GM18519 (cell line): ENCODE results near the gene PBOV1.

Source experiments
- ATAC-seq: cut with Tn5 transposase; IDR thresholded peaks from one replicate; pipeline ENCODE4 v1.9.1; 2021; ENCODE audit warnings: mild to moderate bottlenecking, moderate library complexity; ENCODE audit not compliant: unreplicated experiment, low FRiP score

The PBOV1 gene

DNA sequence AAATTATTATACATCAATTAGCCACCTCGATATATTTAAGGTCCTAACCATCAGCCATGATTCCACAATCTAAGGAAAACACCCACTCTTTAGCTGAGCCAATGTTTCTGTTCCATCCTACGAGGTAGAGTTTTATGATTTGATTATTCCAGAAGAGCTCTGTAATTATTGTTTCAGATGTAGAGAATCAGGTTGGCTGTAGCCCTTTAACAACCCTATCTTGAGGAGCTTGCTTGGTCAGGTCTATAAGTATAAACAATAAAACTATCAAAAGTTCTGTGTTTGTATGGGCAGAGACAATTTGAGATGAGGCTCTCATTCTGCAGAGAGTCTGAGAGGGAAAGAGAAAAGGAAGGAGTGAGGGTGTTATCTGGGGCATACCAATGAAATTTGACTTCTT lies at the start of gene PBOV1:
TSS of gene PBOV1 (minus strand) at position 43 of the 400 bp plus-strand sequence. CDS start 96 bp downstream, outside the sequence.
- no peak for ATAC-seq

DNA sequence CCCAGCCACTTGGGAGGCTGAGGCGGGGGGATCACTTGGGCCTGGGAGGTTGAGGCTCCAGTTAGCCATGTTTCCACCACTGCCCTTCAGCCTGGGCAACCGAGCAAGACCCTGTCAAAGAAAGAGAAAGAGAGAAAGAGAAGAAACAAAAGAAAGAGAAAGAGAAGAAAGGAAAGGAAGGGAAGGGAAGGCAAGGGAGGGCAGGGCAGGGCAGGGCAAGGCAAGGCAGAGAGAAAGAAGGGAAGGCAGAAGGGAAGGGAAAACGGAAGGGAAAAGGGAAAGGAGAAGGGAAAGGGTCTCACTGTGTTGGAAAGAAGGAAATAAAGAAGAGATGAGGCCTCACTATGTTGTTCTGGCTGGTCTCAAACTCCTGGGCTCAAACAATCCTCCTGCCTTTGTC lies 47.8 kb upstream of the PBOV1 start:
- ATAC-seq = no peak

DNA sequence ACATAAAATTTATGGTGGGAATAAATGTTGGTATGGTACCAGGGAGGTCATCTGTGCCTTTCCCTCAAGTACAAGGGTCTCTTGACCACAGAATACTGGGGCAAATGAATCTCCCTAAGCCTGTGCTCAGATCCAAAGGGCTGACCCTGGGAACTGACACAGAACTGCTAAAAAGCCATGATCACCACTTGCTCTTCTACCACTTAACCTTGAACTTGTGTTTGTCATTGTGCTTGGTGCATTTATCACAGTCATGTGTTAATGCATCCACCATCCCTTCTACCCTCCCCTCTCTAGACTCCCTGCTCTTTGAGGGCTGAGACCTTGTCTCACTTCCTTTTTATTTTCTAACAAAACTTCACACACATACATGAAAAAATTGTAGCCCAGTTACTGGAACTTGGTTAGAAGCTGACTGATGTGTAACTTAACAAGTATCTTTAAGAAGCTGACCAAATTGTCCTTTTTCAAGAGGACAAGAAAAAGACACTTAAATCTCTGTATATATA lies 46.1 kb upstream of the PBOV1 start:
- no peak for ATAC-seq

DNA sequence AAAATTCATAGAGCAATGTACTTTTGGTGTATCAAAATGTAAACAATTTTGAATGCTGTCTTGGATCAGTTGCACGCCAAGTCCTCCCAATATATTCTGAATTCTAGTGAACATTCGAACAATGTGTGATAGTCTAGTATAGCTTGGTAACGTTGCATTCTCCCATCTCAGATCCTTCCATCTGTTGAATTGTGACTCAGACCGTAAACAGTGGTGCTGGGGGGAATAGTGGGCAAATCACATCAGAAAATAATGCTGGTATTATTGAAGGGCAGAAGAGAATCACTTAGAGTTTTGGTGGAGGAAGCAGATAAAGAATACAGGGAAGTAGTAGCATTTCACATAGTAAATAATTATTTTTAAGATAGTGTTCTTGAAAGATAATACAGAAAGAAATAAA lies 45.7 kb upstream of the PBOV1 start:
- ATAC-seq = no peak

DNA sequence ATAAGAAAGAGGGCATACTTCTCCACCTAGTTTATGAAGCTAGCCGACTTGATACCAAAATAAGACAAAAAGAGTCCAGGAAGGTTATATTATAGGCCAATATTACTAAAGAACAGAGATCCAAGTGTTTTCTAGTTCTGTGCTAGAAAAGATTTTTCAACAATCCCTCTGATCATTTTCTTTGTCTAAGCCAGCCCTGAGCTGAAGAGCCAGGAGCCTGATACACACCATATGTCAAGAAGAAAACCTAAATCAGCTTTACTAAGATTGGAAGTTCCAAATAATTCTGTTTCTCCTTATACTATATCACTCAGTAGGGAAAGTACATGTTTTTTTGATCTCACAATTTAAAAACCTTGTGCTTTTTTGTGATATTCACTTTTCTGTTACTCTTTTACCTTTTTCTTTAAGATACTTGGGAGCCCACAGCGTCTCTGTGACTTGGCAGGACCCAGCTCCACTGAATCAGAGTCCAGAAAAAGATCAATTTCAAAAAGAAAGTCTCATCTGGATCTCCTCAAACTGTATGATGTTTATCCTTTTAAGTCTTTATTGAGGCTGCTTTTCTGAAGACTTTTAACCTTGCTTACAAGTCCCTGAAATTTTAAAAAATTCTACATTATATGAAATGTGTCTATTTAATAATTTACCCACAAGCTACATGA lies 43.0 kb upstream of the PBOV1 start:
- no peak for ATAC-seq

DNA sequence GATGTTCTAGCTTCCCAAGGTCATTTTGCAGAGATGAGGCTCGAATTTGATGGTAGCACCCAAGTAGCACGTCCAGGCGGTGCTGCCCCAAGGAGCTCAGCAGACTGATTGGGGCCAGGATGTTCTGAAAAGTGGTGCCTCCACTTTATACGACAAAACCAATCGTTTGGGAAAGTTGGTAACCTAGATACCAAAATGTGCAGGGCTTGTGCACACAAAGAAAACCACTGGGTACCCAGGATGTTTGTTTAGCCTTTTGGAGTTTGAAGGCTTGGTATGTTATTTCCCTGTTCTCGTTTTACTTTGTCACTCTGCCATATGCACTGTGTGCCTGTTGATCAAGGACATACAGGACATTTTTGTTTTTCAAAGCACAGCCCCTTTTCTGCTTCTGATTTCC lies 40.7 kb upstream of the PBOV1 start:
- no peak for ATAC-seq

DNA sequence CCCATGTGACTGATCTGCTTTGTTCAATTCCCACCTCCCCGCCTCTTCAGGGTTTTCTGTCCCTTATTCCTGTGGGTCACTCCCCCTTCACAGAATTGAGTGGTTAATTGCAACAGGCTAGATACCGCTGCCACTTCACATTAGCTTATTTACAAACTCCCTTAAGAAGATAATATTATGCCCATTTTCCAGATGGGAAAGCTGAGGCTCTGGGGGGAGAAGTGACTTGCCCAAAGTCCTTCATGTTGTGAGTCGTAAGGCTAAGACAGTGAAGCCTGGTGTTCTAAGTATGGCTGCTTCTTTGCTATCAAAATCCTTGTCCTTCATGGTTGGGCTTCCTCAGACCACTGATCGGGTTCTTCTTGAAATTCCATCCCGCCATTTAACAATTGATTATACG lies 39.9 kb upstream of the PBOV1 start:
- no peak for ATAC-seq

DNA sequence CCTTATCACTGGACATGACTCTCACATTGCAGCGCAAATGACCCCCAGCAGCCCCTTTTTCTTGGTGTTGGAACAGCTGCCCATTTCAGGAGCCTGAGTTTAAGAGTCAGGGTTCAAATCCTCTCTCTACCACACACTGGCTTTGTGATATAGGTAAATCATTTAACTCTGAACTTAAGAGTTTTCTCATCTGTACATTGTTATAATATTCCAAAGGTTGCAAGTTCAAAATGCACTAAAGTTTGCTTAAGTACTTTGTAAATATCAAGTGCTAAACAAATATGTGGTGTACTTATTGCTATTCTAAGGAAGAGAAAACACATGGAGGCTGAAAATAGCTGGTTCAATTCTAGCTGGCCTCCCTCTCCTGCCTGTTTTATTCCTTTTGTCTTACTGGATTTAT lies 39.3 kb upstream of the PBOV1 start:
- ATAC-seq = no peak

DNA sequence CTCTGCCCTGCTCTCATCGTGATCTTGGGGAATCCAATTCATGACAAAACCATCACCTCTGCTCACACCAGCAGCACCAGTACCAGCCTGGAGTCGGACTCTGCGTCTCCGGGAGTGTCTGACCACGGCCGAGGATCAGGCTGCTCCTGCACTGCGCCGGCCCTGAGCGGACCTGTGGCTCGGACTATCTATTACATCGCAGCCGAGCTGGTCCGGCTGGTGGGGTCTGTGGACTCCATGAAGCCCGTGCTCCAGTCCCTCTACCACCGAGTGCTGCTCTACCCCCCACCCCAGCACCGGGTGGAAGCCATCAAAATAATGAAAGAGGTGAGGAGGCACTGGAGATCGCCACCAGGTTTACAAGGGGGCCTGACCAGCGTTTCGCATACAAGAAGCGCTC lies 37.2 kb upstream of the PBOV1 start:
- no peak for ATAC-seq

DNA sequence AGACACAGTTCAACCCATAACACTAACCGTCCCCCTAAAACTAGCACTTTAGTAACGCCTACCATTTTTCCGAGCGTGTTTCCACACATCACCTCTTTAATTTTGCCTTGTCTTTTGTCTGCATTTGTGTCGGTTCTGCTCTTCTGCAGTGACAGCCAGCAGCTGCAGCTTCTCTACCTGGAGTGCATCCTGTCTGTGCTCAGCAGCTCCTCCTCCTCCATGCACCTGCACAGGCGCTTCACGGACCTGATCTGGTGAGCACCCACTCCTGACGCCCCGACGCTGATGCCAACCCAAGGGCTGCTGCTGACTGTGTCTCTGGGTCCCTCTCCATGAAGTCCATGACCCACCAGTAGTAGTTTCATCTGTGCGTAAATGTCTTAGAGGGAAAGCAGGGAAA lies 35.4 kb upstream of the PBOV1 start:
- ATAC-seq = no peak

DNA sequence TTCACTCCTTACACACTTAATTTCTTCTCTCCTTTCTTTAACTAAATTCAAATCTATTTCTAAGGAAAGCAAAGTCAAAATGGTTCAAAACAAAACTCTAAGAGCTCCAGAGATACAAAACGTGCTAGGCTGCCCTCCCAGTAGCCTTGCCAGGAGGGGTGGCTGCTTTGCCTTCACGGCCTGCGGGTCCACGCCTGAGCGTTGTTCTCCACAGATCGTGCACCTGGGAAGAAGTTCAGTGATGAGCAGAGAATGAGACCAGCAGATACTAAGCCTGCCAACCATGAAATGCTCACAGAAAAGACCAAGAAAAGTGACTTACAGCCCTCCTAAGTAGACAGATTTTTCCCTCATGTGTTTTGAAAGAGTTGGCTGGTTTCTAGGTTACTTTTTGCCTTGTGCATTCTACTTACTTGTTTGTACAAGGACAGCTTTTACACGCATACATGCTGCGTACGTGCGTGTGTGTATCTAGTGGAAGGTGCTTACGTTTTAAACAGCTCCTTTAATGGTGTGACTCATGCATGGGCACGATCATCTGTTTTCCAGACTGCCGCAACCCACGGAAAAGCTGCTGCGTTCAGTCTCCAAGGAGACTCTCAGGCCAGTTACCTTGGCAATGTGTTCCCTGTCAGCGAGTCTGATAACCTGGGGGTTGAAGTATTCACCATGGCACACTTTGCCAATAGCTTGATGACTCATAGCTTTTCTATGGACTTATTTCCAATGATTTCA lies 32.4 kb upstream of the PBOV1 start:
- no peak for ATAC-seq

DNA sequence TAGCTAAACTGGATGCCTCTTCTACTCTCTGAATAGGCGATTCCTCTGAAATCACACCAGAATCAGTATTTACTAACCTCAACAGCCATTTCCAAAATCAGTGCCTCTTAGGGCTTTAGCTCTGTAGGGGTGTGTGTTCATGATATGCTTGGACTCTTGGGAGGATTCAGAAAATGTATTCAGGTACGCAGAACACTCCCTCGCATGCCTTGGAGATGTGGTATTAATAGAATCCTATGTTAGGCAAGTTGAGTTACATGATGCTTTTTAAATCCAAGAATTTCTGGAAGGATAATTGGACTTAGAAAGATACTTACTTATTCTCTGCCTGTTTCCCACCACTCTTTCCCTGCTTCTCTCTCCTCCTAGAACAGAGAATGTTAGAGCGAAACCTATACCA lies 31.8 kb upstream of the PBOV1 start:
- ATAC-seq = no peak

DNA sequence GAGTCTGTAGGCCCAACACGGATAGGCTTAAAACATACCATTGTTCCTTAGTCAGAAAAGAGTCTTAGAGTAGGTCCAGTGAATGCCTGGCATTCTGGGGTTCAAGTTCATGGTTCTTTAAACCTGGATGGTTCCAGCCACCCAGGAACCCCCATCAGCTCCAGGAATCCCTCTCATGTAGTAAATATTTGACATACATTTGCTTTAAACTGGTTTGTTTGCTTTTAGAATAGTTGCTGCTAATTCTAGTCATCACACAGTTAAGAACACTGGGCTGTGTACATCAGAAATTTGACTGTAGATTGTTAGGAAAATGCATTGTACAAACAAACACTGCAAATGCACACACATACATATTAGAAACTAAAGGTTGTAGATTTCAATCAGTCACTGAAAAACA lies 30.6 kb upstream of the PBOV1 start:
- ATAC-seq = no peak

DNA sequence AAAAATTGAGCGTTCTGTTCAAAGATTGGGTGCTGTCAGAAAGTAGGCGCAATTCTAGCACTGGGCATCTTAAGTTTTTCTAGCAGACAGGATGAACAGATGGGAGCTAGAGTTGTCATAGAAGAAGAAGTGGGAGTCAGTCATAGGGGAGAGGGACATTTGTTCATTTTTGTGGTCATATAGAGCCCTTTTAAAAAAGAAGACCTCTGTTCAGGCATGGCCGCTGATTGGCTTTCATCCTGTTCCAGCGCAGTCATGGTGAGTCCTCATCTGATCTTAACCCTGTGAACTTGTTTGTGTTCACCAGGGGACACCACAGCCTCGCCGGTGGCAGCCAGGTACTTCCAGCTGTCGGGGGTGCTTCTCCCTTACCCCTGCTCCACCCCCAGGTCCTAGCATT lies 29.7 kb upstream of the PBOV1 start:
- no peak for ATAC-seq

DNA sequence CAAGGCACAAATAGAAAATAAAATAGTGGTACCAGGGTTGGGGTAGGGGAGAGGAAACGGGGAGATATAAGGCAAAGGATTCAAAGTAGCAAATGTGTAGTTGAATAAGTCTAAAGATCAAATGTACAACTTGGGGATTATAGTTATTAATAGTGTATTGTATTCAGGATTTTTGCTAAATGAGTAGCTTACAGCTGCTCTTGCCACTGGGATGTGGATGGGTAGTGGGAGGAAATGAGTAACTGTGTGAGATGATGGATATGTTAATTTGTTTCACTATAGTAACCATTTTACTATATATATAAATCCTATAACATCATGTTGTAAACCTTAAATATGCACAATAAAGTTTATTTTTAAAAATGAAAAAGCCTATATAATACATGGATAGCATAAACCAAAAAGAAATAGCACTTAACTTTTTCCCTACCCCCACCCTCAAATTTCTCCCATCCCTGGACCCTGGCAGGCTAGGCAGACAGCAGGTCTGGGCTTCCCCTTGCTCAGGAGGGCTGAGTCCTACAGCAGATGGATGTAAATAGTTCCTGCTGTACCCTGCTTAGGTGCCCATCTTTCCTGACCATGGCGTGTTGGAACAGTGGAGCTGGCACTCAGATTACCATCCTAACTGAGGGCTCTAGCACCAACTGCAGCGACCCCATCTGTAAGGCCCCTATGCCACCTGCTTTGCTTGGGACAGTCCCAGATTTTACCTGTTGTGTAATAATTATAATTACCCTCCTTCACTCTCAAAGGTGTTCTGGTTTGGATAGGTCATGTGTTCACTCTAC lies 28.6 kb upstream of the PBOV1 start:
- ATAC-seq = no peak

DNA sequence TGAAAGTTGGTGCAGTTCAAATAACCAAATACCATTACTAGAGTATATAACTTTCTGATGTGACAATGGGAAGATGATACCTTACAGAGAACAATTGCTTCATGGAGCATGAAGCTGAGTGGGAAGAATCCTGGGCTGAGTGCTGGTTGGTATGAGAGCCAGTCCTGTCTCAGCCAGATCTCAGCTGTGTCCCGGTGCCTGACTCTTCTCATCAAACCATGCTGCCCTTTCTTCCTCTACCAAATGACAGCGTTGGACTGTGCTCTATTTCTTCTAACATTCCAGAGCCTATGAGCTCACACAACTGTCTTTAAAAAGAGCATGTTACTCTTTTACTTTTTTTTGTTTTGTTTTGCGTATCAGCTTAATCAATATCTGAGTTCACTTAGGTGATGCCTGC lies 27.5 kb upstream of the PBOV1 start:
- no peak for ATAC-seq

DNA sequence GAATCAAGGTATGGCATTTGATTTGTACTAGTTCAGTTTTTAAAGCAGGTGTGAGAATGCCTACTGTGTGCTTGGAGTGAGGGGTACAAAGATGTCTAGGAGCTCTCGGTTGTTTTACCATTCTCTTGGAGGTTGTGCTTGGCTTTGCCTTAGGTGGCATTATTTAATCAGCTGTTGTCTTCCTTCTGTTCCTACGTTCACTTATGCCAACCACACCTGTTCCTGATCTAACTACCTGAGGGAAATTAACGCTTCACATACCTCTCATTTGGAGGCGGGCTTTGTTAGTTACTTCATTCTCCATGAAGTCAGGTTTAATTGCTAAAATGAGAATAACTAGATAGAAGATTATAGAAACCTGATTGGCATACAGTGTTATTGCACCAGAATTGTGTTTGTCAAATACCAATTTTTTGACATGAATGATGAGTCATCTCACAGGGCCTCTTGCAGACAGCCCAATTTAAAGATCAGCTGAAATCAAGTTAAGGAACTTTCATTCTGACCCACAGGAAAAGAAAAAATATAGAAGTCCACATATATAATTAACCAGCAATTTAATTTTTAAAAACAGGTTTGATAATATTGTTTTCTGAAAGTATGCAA lies 24.8 kb upstream of the PBOV1 start:
- ATAC-seq = no peak

DNA sequence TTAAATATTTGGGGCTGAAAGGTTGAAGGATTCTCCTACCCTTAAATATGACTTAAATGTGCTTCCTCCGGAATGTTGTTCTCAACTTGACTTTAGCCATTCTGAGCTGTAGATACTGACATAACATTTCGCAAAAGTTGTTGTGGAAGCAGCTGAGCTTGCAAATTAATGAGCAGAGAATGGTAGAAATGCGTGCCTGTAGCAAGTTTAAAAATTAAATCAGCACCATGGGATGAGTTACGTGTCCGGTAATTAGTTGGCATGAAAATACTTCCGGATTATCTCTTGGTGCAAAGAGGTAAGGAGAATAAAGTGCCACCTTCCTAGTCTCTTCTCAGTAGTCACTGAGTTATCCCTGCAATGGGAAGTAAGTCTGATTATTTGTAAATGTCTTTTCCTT lies 23.6 kb upstream of the PBOV1 start:
- ATAC-seq = no peak

DNA sequence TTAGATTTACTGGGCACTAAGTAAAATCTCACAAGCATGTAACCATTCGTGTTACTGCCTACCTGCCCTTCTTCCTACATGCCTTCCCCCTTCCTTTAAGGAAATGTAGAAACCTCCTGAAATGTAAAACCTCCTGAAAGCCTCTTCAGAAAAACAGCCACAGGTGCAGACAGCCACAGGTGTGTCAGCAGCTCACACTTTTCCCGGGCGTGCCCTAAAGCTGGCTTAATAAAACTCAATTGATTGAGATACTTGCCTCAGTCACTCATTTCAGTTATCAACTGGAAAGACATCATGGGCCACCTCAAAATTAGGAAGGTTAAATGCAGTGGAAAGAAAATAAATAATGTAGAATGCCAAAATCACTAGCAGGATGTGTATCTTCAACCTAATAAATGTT lies 23.1 kb upstream of the PBOV1 start:
- no peak for ATAC-seq

DNA sequence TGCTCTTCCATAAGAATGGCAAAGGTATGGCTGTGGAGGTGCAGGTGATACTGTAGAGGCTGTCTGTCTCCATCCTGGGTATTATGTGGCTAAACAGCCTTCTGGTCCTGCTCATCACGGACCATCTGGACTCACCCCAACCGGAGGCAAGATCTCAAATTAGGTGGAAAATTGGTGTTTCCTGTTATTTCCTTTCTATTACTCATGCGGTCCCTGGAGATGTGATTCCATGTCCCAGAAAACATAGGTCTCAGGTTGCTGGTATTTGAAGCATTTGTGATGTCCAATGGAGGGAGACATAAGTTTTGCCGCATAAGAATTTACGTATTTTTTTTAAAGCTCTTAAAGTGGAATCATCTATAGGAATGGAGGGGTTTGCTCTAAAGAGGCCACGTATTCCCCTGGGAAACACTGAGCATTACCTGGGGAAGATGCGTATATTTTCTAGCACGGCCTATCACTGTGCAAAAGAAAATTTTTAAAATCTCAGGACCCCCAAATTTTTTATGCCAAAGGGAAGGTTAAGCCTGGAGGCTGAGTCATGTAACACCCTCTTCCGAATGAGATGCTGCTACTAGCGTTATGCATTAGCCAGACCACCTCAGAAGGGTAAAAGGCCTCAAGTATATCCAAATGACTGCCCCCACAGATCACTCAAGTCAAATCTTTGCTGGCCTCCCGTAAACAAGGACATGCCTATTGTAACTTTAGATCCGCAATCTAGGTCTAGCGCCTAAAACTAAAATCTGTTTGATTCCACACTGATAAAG lies 22.4 kb upstream of the PBOV1 start:
- ATAC-seq = no peak
